Measurements from ENCODE around the gene KRT82.

KRT82 gene

GRCh38 chr12:52363111-52363679, 42.9 kb downstream of the KRT82 start:
- Histone ChIP-seq H3K27me3 (ENCODE audit: control insufficient read depth, insufficient read depth, low read length) (peaks cover 45% of the 10 kb centered on the region), H3K9ac (ENCODE audit: low read depth, low read length) (no peak overlapping the region), H3K4me1 (ENCODE audit: control insufficient read depth, insufficient read depth, low read length) (no peaks in the 10 kb centered on the region)

GRCh38 chr12:52362118-52362726, 43.9 kb downstream of the KRT82 start:
- peaks cover 47% of the 10 kb centered on the region for H3K27me3 ChIP-seq (ENCODE audit: control insufficient read depth, insufficient read depth, low read length)

More at GRCh38 chr12:52363111-52363679, 42.9 kb downstream of the KRT82 start:
- Histone ChIP-seq H3K36me3 (ENCODE audit: insufficient read depth, low read length) (no peaks in the 10 kb centered on the region), H3K4me3 (ENCODE audit: low read length) (no peak overlapping the region), H3K4me2 (ENCODE audit: low read length) (no peak overlapping the region), H3K9me3 (replicated peaks; ENCODE audit: low read length) (no peaks in the 10 kb centered on the region)

GRCh38 chr12:52361553-52361952, 44.6 kb downstream of the KRT82 start:
- Histone ChIP-seq H3K9me3 (replicated peaks; ENCODE audit: low read length) (no peaks in the 10 kb centered on the region), H3K27me3 (ENCODE audit: control insufficient read depth, insufficient read depth, low read length) (peaks cover 44% of the 10 kb centered on the region), H3K9ac (ENCODE audit: low read depth, low read length) (no peak overlapping the region), H3K4me3 (ENCODE audit: low read length) (no peak overlapping the region), H3K4me1 (ENCODE audit: control insufficient read depth, insufficient read depth, low read length) (no peaks in the 10 kb centered on the region), H3K36me3 (ENCODE audit: insufficient read depth, low read length) (no peaks in the 10 kb centered on the region), H3K4me2 (ENCODE audit: low read length) (no peak overlapping the region)

More at GRCh38 chr12:52362118-52362726, 43.9 kb downstream of the KRT82 start:
- Histone ChIP-seq H3K9ac (ENCODE audit: low read depth, low read length) (no peak overlapping the region), H3K4me1 (ENCODE audit: control insufficient read depth, insufficient read depth, low read length) (no peaks in the 10 kb centered on the region), H3K9me3 (replicated peaks; ENCODE audit: low read length) (no peaks in the 10 kb centered on the region), H3K36me3 (ENCODE audit: insufficient read depth, low read length) (no peaks in the 10 kb centered on the region), H3K4me3 (ENCODE audit: low read length) (no peak overlapping the region), H3K4me2 (ENCODE audit: low read length) (no peak overlapping the region)

- H3K4me2 ChIP-seq (ENCODE audit: low read length) = no peak overlapping the region
- no peaks in the 10 kb centered on the region for H3K9me3 ChIP-seq (replicated peaks; ENCODE audit: low read length)
- no peak overlapping the region for H3K4me3 ChIP-seq (ENCODE audit: low read length)
- no peaks in the 10 kb centered on the region for H3K4me1 ChIP-seq (ENCODE audit: control insufficient read depth, insufficient read depth, low read length)
- H3K36me3 ChIP-seq (ENCODE audit: insufficient read depth, low read length) = no peaks in the 10 kb centered on the region
- H3K9ac ChIP-seq (ENCODE audit: low read depth, low read length) = no peak overlapping the region
- peaks cover 37% of the 10 kb centered on the region for H3K27me3 ChIP-seq (ENCODE audit: control insufficient read depth, insufficient read depth, low read length)
These were observed 45.4 kb downstream of the KRT82 start for GRCh38 chr12:52360663-52361271.

GRCh38 chr12:52360106-52360662, 46.0 kb downstream of the KRT82 start:
- Histone ChIP-seq H3K9ac (ENCODE audit: low read depth, low read length) (no peak overlapping the region), H3K9me3 (replicated peaks; ENCODE audit: low read length) (no peaks in the 10 kb centered on the region), H3K27me3 (ENCODE audit: control insufficient read depth, insufficient read depth, low read length) (peaks cover 37% of the 10 kb centered on the region), H3K36me3 (ENCODE audit: insufficient read depth, low read length) (no peaks in the 10 kb centered on the region), H3K4me3 (ENCODE audit: low read length) (no peak overlapping the region), H3K4me1 (ENCODE audit: control insufficient read depth, insufficient read depth, low read length) (no peaks in the 10 kb centered on the region), H3K4me2 (ENCODE audit: low read length) (no peak overlapping the region)

GRCh38 chr12:52359621-52360061, 46.5 kb downstream of the KRT82 start:
- Histone ChIP-seq H3K36me3 (ENCODE audit: insufficient read depth, low read length) (no peaks in the 10 kb centered on the region), H3K27me3 (ENCODE audit: control insufficient read depth, insufficient read depth, low read length) (peaks cover 36% of the 10 kb centered on the region), H3K4me3 (ENCODE audit: low read length) (no peak overlapping the region), H3K4me1 (ENCODE audit: control insufficient read depth, insufficient read depth, low read length) (no peaks in the 10 kb centered on the region), H3K4me2 (ENCODE audit: low read length) (no peak overlapping the region), H3K9ac (ENCODE audit: low read depth, low read length) (no peak overlapping the region), H3K9me3 (replicated peaks; ENCODE audit: low read length) (no peaks in the 10 kb centered on the region)

GRCh38 chr12:52358575-52359350, 47.4 kb downstream of the KRT82 start:
- Histone ChIP-seq H3K9ac (ENCODE audit: low read depth, low read length) (no peak overlapping the region), H3K4me1 (ENCODE audit: control insufficient read depth, insufficient read depth, low read length) (no peaks in the 10 kb centered on the region), H3K36me3 (ENCODE audit: insufficient read depth, low read length) (no peaks in the 10 kb centered on the region), H3K4me3 (ENCODE audit: low read length) (no peak overlapping the region), H3K4me2 (ENCODE audit: low read length) (no peak overlapping the region), H3K27me3 (ENCODE audit: control insufficient read depth, insufficient read depth, low read length) (peaks cover 37% of the 10 kb centered on the region), H3K9me3 (replicated peaks; ENCODE audit: low read length) (no peaks in the 10 kb centered on the region)

GRCh38 chr12:52356762-52357580, 49.2 kb downstream of the KRT82 start:
- H3K36me3 ChIP-seq (ENCODE audit: insufficient read depth, low read length) = no peaks in the 10 kb centered on the region
- H3K9ac ChIP-seq (ENCODE audit: low read depth, low read length) = no peak overlapping the region
- no peaks in the 10 kb centered on the region for H3K9me3 ChIP-seq (replicated peaks; ENCODE audit: low read length)
- no peak overlapping the region for H3K4me3 ChIP-seq (ENCODE audit: low read length)
- no peak overlapping the region for H3K4me2 ChIP-seq (ENCODE audit: low read length)
- peaks cover 47% of the 10 kb centered on the region for H3K27me3 ChIP-seq (ENCODE audit: control insufficient read depth, insufficient read depth, low read length)
- no peaks in the 10 kb centered on the region for H3K4me1 ChIP-seq (ENCODE audit: control insufficient read depth, insufficient read depth, low read length)

GRCh38 chr12:52356031-52356761, 49.9 kb downstream of the KRT82 start:
- peaks cover 54% of the 10 kb centered on the region for H3K27me3 ChIP-seq (ENCODE audit: control insufficient read depth, insufficient read depth, low read length)
- H3K4me2 ChIP-seq (ENCODE audit: low read length) = no peak overlapping the region
- H3K4me3 ChIP-seq (ENCODE audit: low read length) = no peak overlapping the region
- H3K9ac ChIP-seq (ENCODE audit: low read depth, low read length) = no peak overlapping the region
- no peaks in the 10 kb centered on the region for H3K4me1 ChIP-seq (ENCODE audit: control insufficient read depth, insufficient read depth, low read length)
- H3K36me3 ChIP-seq (ENCODE audit: insufficient read depth, low read length) = no peaks in the 10 kb centered on the region
- no peaks in the 10 kb centered on the region for H3K9me3 ChIP-seq (replicated peaks; ENCODE audit: low read length)

GRCh38 chr12:52355176-52355575, 51.0 kb downstream of the KRT82 start:
- no peaks in the 10 kb centered on the region for H3K36me3 ChIP-seq (ENCODE audit: insufficient read depth, low read length)
- no peaks in the 10 kb centered on the region for H3K9me3 ChIP-seq (replicated peaks; ENCODE audit: low read length)
- no peak overlapping the region for H3K4me3 ChIP-seq (ENCODE audit: low read length)
- H3K27me3 ChIP-seq (ENCODE audit: control insufficient read depth, insufficient read depth, low read length) = peaks cover 62% of the 10 kb centered on the region
- no peaks in the 10 kb centered on the region for H3K4me1 ChIP-seq (ENCODE audit: control insufficient read depth, insufficient read depth, low read length)
- H3K4me2 ChIP-seq (ENCODE audit: low read length) = no peak overlapping the region
- H3K9ac ChIP-seq (ENCODE audit: low read depth, low read length) = no peak overlapping the region
